NCI-H69 (cell line): Measurements from ENCODE around the gene NEO1.
"Not testable (repeated sequence)": the region's sequence is repeated elsewhere in the genome, so short reads cannot be mapped to it uniquely, and the experiment has no call there.

Experiments used
- DNase-seq: peaks from one replicate; lab custom pipeline; 2025; lab: John Stamatoyannopoulos, UW

NEO1 gene

GRCh38 chr15:73142802-73143762 lies 90.8 kb downstream of the NEO1 start:
- no peak for DNase-seq

GRCh38 chr15:73143763-73144155 lies 91.5 kb downstream of the NEO1 start:
- DNase-seq: no peak

GRCh38 chr15:73146419-73146818 lies 94.2 kb downstream of the NEO1 start:
- DNase-seq: no peak

GRCh38 chr15:73150831-73151230 lies 98.6 kb downstream of the NEO1 start:
- no peak for DNase-seq

GRCh38 chr15:73153024-73153423 lies 100.8 kb downstream of the NEO1 start:
- no peak for DNase-seq

GRCh38 chr15:73153447-73153846 lies 101.2 kb downstream of the NEO1 start:
- DNase-seq: no peak

GRCh38 chr15:73156431-73157191 lies 104.3 kb downstream of the NEO1 start:
- no peak for DNase-seq

GRCh38 chr15:73161546-73161945 lies 109.3 kb downstream of the NEO1 start:
- no peak for DNase-seq

- DNase-seq: no peak
Measured at GRCh38 chr15:73165435-73165834, 113.2 kb downstream of the NEO1 start.

- no peak for DNase-seq
Measured at GRCh38 chr15:73165844-73166243, 113.6 kb downstream of the NEO1 start.

- not testable (repeated sequence) for DNase-seq
Measured at GRCh38 chr15:73166711-73167110, 114.4 kb downstream of the NEO1 start.

- no peak for DNase-seq
Measured at GRCh38 chr15:73168487-73168886, 116.2 kb downstream of the NEO1 start.

- no peak for DNase-seq
Measured at GRCh38 chr15:73171711-73172110, 119.4 kb downstream of the NEO1 start.

- DNase-seq: no peak
Measured at GRCh38 chr15:73172508-73172907, 120.2 kb downstream of the NEO1 start.

- no peak for DNase-seq
Measured at GRCh38 chr15:73174171-73174570, 121.9 kb downstream of the NEO1 start.

GRCh38 chr15:73175382-73175781 lies 123.1 kb downstream of the NEO1 start:
- DNase-seq: no peak

GRCh38 chr15:73176598-73176997 lies 124.3 kb downstream of the NEO1 start:
- no peak for DNase-seq

GRCh38 chr15:73183071-73183470 lies 130.8 kb downstream of the NEO1 start:
- DNase-seq: no peak

GRCh38 chr15:73190189-73190601 lies 137.9 kb downstream of the NEO1 start:
- no peak for DNase-seq

- DNase-seq: no peak
Measured at GRCh38 chr15:73195166-73195565, 142.9 kb downstream of the NEO1 start.

GRCh38 chr15:73196113-73196512 lies 143.8 kb downstream of the NEO1 start:
- DNase-seq: no peak

- no peak for DNase-seq
Measured at GRCh38 chr15:73200339-73200738, 148.1 kb downstream of the NEO1 start.

GRCh38 chr15:73210630-73211029 lies 158.4 kb downstream of the NEO1 start:
- DNase-seq: no peak
